A549 (cell line): Measurements from ENCODE around the gene GAN. TPM values are rescaled to one million over a fixed set of nuclear protein-coding genes. Genes with fewer than 3 reads are reported as not detected.

Experiments
- ATAC-seq, 2 experiments: fragments of 200-7000 bp in 1 of 2; fragments of >200 bp in 1 of 2; cut with Nextera tagmentation in 1 of 2; cut with Tn5 transposase in 1 of 2; 3 replicates each; pipeline versions ENCODE4 v1.8.0 to v1.9.1; 2018 to 2020; ENCODE audit warnings: mild to moderate bottlenecking in 1 of 2, moderate library complexity in 1 of 2
- CTCF ChIA-PET: fragments of 300-600 bp; sonication (Branson Sonifier 250); formaldehyde crosslinking; extraction: SDS; loops from one replicate; lab custom pipeline; 2021; ENCODE audit warnings: antibody characterized with exemption, inconsistent platforms; lab: Yijun Ruan, JAX
- POLR2A ChIA-PET: fragments of 350-600 bp; formaldehyde crosslinking; extraction: SDS; loops from one replicate; lab custom pipeline; 2021; ENCODE audit warnings: antibody characterized with exemption, inconsistent platforms; lab: Yijun Ruan, JAX
- DNase-seq, 2 experiments: peaks; one replicate each; pipeline versions ENCODE4 v3.0.0 to v3.0.0-alpha.2; 2011 to 2016; ENCODE audit warnings: low read depth in 1 of 2, low spot score in 1 of 2
- FAIRE-seq: peaks from 2 replicates; lab custom pipeline; 2011; peaks lifted over from hg19 to GRCh38; lab: Jason Lieb, UNC
- H3K27ac ChIP-seq, 2 experiments: fragments of >200 bp; sonication (Bioruptor Twin); formaldehyde crosslinking; 3 replicates each; pipeline ENCODE4 v1.5.1; 2016 to 2017
- H3K4me1 ChIP-seq: fragments of >200 bp; sonication (Bioruptor Twin); formaldehyde crosslinking; 3 replicates; pipeline ENCODE4 v1.6.1; 2016
- H3K4me2 ChIP-seq: fragments of >200 bp; sonication (Bioruptor Twin); formaldehyde crosslinking; 3 replicates; pipeline ENCODE4 v1.6.1; 2016
- H3K4me3 ChIP-seq: fragments of >200 bp; sonication (Bioruptor Twin); formaldehyde crosslinking; 3 replicates; pipeline ENCODE4 v1.5.1; 2016
- H3K9me3 ChIP-seq: fragments of >200 bp; sonication (Bioruptor Twin); formaldehyde crosslinking; 3 replicates; pipeline ENCODE4 v1.6.1; 2016
- CBX2 ChIP-seq: fragments of 200-600 bp; sonication (generic); IDR thresholded peaks from 2 replicates; pipeline ENCODE4 v1.6.1; 2016; ENCODE audit warnings: low read depth, mild to moderate bottlenecking, borderline replicate concordance
- CHD4 ChIP-seq: fragments of 200-600 bp; sonication (generic); IDR thresholded peaks from 2 replicates; pipeline ENCODE4 v1.6.1; 2016; ENCODE audit warnings: antibody characterized with exemption, mild to moderate bottlenecking, borderline replicate concordance
- MAFK ChIP-seq: fragments of 450-650 bp; IDR thresholded peaks from 2 replicates; pipeline ENCODE4 v1.6.1; 2014; ENCODE audit not compliant: partially characterized antibody
- MAZ ChIP-seq: fragments of 150-350 bp; IDR thresholded peaks from 2 replicates; pipeline ENCODE4 v1.6.1; 2014; ENCODE audit warnings: antibody characterized with exemption, low read depth, low read length, borderline replicate concordance
- MYC ChIP-seq: IDR thresholded peaks from 2 replicates; pipeline ENCODE4 v1.6.1; 2012; ENCODE audit warnings: mild to moderate bottlenecking, inconsistent platforms, low read length, improper control_type of control experiment, borderline replicate concordance
- POLR2AphosphoS2 ChIP-seq: conservative IDR thresholded peaks from 2 replicates; pipeline ENCODE4 v1.6.1; 2012; ENCODE audit warnings: low read length, improper control_type of control experiment, inconsistent platforms
- RAD21 ChIP-seq, 2 experiments: fragments of >200 bp in 1 of 2; sonication (Bioruptor Twin) in 1 of 2; formaldehyde crosslinking in 1 of 2; IDR thresholded peaks in 1 of 2; conservative IDR thresholded peaks in 1 of 2; 2 replicates in 1 of 2; 3 replicates in 1 of 2; pipeline ENCODE4 v1.6.1; 2012 to 2018; ENCODE audit warnings: inconsistent platforms in 1 of 2
- RARB ChIP-seq: fragments of 250-450 bp; sonication (Bioruptor Pico); IDR thresholded peaks from 2 replicates; pipeline ENCODE4 v1.8.0; 2021; ENCODE audit warnings: mild to moderate bottlenecking, moderate library complexity
- RCOR1 ChIP-seq: fragments of 150-350 bp; IDR thresholded peaks from 2 replicates; pipeline ENCODE4 v1.6.1; 2014; ENCODE audit warnings: antibody characterized with exemption, low read length, low read depth
- RFX5 ChIP-seq: fragments of 450-650 bp; IDR thresholded peaks from 2 replicates; pipeline ENCODE4 v1.7.1; 2014; ENCODE audit warnings: antibody characterized with exemption, mild to moderate bottlenecking, moderate library complexity
- ZFP36 ChIP-seq: fragments of 450-650 bp; IDR thresholded peaks from 2 replicates; pipeline ENCODE4 v1.6.1; 2014; ENCODE audit warnings: borderline replicate concordance; ENCODE audit not compliant: partially characterized antibody
- WGBS: methylation state at CpG from one replicate; pipeline ENCODE4 v1.1.6; 2017; ENCODE audit errors: missing lambda C conversion rate; 5-methylcytosine and 5-hydroxymethylcytosine counted together
- polyA plus RNA-seq, 4 experiments: library from polyadenylated mRNA; depleted of rRNA in 3 of 4; stranded (reverse); fragments of >200 nt; fragmentation: RNase III in 1 of 4; extraction: RNeasy Plus Mini Kit Qiagen cat#74134 plus additional on column Dnase treatment in 1 of 4; gene quantifications; 2 replicates in 3 of 4; 3 replicates in 1 of 4; pipeline ENCODE4 v1.2.3, GENCODE V29; 2011 to 2017
- TF ChIP-seq, protein P1 (sequence below): IDR thresholded peaks from 2 replicates; pipeline ENCODE4 v1.6.1; 2012
- TF ChIP-seq, protein P2 (sequence below): fragments of 250-450 bp; sonication (Bioruptor Pico); IDR thresholded peaks from 2 replicates; pipeline ENCODE4 v1.5.0; 2021; ENCODE audit warnings: mild to moderate bottlenecking, moderate library complexity, borderline replicate concordance
- TF ChIP-seq, protein P3 (sequence below): fragments of 450-650 bp; IDR thresholded peaks from 2 replicates; pipeline ENCODE4 v1.6.1; 2014; ENCODE audit warnings: antibody characterized with exemption
- TF ChIP-seq, protein P4 (sequence below): fragments of >200 bp; sonication (Bioruptor Twin); formaldehyde crosslinking; IDR thresholded peaks from 2 replicates; pipeline ENCODE4 v1.6.1; 2016

GAN gene
- polyA plus RNA-seq, 2 of the 4 experiments (the other 2 are of a cell fraction): 2.8 to 8.1 TPM

DNA sequence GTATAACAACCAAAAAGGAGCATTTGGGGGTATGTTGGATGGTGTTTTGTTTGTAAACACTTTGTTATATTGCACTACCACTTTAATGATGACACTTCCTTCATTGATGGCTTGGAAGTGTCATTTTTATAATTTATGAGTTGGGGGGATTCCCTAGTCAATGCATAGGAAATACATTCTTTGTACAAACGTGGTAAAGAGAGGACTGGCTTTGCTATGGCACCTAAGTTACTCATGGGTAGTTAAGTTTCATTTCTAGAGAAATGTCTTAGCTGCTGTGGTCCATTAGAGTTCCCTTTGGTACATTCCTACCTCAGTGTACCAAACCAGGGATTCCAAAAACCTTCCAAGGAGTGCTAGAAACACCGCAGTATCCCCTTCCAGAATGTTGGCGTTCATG is 66.2 kb downstream of the GAN start:
- no peak for DNase-seq
- H3K9me3 ChIP-seq: no peaks in the 10 kb centered on the region
- peaks cover 5% of the 10 kb centered on the region; the same call in 1 of the 3 replicates for H3K4me1 ChIP-seq
- TF ChIP-seq CHD4 (no peak), MYC (no peak)
- TF ChIP-seq, protein P1, sequence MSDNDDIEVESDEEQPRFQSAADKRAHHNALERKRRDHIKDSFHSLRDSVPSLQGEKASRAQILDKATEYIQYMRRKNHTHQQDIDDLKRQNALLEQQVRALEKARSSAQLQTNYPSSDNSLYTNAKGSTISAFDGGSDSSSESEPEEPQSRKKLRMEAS: no peak
- TF ChIP-seq, protein P2, sequence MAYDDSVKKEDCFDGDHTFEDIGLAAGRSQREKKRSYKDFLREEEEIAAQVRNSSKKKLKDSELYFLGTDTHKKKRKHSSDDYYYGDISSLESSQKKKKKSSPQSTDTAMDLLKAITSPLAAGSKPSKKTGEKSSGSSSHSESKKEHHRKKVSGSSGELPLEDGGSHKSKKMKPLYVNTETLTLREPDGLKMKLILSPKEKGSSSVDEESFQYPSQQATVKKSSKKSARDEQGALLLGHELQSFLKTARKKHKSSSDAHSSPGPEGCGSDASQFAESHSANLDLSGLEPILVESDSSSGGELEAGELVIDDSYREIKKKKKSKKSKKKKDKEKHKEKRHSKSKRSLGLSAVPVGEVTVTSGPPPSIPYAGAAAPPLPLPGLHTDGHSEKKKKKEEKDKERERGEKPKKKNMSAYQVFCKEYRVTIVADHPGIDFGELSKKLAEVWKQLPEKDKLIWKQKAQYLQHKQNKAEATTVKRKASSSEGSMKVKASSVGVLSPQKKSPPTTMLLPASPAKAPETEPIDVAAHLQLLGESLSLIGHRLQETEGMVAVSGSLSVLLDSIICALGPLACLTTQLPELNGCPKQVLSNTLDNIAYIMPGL (CRISPR knock-in tag): no peak
- TF ChIP-seq, protein P3, sequence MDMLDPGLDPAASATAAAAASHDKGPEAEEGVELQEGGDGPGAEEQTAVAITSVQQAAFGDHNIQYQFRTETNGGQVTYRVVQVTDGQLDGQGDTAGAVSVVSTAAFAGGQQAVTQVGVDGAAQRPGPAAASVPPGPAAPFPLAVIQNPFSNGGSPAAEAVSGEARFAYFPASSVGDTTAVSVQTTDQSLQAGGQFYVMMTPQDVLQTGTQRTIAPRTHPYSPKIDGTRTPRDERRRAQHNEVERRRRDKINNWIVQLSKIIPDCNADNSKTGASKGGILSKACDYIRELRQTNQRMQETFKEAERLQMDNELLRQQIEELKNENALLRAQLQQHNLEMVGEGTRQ: no peak
- no peak for FAIRE-seq
- no peak for ATAC-seq
- H3K4me3 ChIP-seq: no peak overlapping the region
- POLR2A ChIA-PET: no interaction called here
- CTCF ChIA-PET: interaction anchor here (1.0 to 3.5 kb wide), 4 partner anchors 10 to 344 kb away, joined by 3 to 10 read pairs (median 4); no protein-coding TSS in a partner anchor
- H3K4me2 ChIP-seq: no peak overlapping the region
- H3K27ac ChIP-seq: no peak overlapping the region
- 88% methylated on average over 3 of the region's 3 CpGs for WGBS

DNA sequence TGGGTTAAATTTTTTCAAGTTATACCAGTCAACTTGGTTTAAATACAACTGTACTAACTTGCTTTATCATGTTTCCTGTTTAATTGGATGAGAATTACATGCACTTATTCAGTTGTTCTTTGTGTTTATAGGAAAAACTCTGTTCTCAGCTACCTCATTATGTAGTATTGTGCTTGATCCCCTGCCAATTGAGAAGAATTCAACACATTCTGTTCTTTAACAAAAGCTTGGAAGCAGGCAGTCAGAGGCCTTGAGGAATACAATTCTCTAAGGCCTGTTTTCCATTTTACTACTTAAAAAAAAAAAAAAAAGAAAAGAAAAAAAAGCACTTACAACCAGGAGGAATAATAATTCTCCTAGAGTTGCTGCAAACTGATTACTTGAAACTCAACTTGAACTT is 69.2 kb downstream of the GAN start:
- CTCF ChIA-PET: interaction anchor here (1.2 kb wide), 1 partner anchor 18 kb away, joined by 4 read pairs; no protein-coding TSS in a partner anchor
- POLR2A ChIA-PET: no interaction called here

DNA sequence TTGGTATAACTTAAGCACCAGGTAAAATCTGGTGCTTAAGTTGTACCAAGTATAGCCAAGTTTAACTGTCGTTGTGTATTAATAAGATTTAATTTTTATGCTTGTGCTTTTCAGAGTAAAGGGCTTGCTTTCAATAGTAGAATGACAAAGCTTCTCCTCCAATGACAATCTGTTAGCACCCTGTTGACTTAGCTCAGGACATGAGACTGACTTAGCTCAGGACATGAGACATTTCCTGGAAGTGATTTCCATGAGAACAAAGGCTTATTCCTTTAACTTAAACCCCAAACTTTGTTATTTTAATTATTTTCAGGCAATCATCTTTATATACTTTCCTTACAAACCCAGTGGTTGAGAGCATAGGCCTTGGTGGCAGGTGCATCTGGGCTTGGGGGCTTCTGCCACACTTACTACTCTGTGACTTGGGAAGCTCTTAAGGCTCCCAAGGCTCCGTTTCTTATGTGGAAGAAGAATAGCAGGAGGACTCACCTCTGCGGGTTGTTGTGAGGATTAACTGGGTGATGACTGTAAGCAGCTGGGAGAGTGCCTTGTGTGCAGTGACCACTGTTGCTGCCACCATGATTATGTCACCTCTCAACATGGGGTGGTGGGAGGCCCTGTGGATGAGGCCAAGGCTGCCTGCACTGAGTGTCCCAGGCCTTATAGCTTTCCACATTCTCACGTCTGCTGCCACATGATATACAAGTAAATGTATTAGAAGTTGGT is 70.4 kb downstream of the GAN start:
- no peak overlapping the region for H3K4me3 ChIP-seq
- ATAC-seq (no peak), DNase-seq (no peak), FAIRE-seq (no peak)
- no peak for TF ChIP-seq RAD21 (conservative IDR thresholded peaks at IDR 0.05 in 1 of 2, IDR thresholded peaks at IDR 0.05 in 1 of 2)
- TF ChIP-seq, protein P4, sequence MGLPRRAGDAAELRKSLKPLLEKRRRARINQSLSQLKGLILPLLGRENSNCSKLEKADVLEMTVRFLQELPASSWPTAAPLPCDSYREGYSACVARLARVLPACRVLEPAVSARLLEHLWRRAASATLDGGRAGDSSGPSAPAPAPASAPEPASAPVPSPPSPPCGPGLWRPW: no peak
- ChIA-PET POLR2A (no interaction called here), CTCF (interaction anchor here (0.6 to 1.5 kb wide), 8 partner anchors 10 to 488 kb away, joined by 3 to 4 read pairs (median 3); no protein-coding TSS in a partner anchor)
- H3K9me3 ChIP-seq: no peaks in the 10 kb centered on the region
- 93% methylated on average over 4 of the region's 4 CpGs for WGBS
- H3K4me2 ChIP-seq: no peak overlapping the region
- peaks cover 2% of the 10 kb centered on the region; the same call in 1 of the 3 replicates for H3K4me1 ChIP-seq
- H3K27ac ChIP-seq: no peak overlapping the region

More for the DNA sequence above, 69.2 kb downstream of the GAN start:
- TF ChIP-seq, protein P3: no peak
- TF ChIP-seq POLR2AphosphoS2 (no peak), RCOR1 (no peak), CBX2 (no peak), RFX5 (no peak), CHD4 (no peak), MAFK (no peak), RARB (CRISPR knock-in tag) (no peak), MAZ (no peak), ZFP36 (no peak)
- FAIRE-seq: no peak
- no peak for DNase-seq
- H3K4me3 ChIP-seq: no peak overlapping the region
- no peak overlapping the region for H3K27ac ChIP-seq
- no peak for ATAC-seq
- no peak overlapping the region for H3K4me2 ChIP-seq
- peaks cover 5% of the 10 kb centered on the region; the same call in 1 of the 3 replicates for H3K4me1 ChIP-seq
- H3K9me3 ChIP-seq: no peaks in the 10 kb centered on the region
